Cardiac fibroblast (primary cell): ENCODE measurements around the gene MST1.

Experiments used
- DNase-seq, 2 donors: peaks; one replicate each; pipeline versions ENCODE4 v3.0.0 to v3.0.0-alpha.2; 2010; ENCODE audit warnings: low read depth in 2 of 2
- H3K4me3 ChIP-seq, 2 donors: replicated peaks in 1 of 2; 1 replicate in 1 of 2; 2 replicates in 1 of 2; pipeline ENCODE4 v1.5.1; 2011; ENCODE audit warnings: low read depth in 2 of 2, low read length in 2 of 2, mild to moderate bottlenecking in 2 of 2, moderate library complexity in 1 of 2
- CTCF ChIP-seq: IDR thresholded peaks from one replicate; pipeline ENCODE4 v1.5.1; 2011; ENCODE audit warnings: low read depth, mild to moderate bottlenecking, low read length, inconsistent platforms

The MST1 gene

GRCh38 chr3:49663831-49664230 is 25.4 kb downstream of the MST1 start:
- H3K4me3 ChIP-seq, result no peak overlapping the region
- no peak for TF ChIP-seq CTCF
- DNase-seq, result no peak

GRCh38 chr3:49662720-49663413 is 26.4 kb downstream of the MST1 start:
- no peak for DNase-seq
- H3K4me3 ChIP-seq, result no peak overlapping the region
- TF ChIP-seq CTCF, result no peak

GRCh38 chr3:49662021-49662420 is 27.3 kb downstream of the MST1 start:
- no peak for TF ChIP-seq CTCF

GRCh38 chr3:49661281-49661680 is 28.0 kb downstream of the MST1 start:
- peak in 1 of 2 donors; percentile 29 for DNase-seq
- no peak overlapping the region for H3K4me3 ChIP-seq
- no peak for TF ChIP-seq CTCF

More at GRCh38 chr3:49662021-49662420, 27.3 kb downstream of the MST1 start:
- DNase-seq, result no peak
- H3K4me3 ChIP-seq, result no peak overlapping the region

GRCh38 chr3:49659756-49660155 is 29.5 kb downstream of the MST1 start:
- DNase-seq, result no peak
- no peak overlapping the region for H3K4me3 ChIP-seq
- no peak for TF ChIP-seq CTCF

GRCh38 chr3:49658711-49659110 is 30.6 kb downstream of the MST1 start:
- no peak for DNase-seq
- H3K4me3 ChIP-seq, result no peak overlapping the region
- TF ChIP-seq CTCF, result no peak
